CMK (cell line): ENCODE results near the gene PRR20A.
"Not testable (repeated sequence)": the region's sequence is repeated elsewhere in the genome, so short reads cannot be mapped to it uniquely, and the experiment has no call there.

Source experiments
- DNase-seq: peaks from one replicate; pipeline ENCODE4 v3.0.0-alpha.2; 2010; ENCODE audit warnings: low read depth

PRR20A gene

DNA sequence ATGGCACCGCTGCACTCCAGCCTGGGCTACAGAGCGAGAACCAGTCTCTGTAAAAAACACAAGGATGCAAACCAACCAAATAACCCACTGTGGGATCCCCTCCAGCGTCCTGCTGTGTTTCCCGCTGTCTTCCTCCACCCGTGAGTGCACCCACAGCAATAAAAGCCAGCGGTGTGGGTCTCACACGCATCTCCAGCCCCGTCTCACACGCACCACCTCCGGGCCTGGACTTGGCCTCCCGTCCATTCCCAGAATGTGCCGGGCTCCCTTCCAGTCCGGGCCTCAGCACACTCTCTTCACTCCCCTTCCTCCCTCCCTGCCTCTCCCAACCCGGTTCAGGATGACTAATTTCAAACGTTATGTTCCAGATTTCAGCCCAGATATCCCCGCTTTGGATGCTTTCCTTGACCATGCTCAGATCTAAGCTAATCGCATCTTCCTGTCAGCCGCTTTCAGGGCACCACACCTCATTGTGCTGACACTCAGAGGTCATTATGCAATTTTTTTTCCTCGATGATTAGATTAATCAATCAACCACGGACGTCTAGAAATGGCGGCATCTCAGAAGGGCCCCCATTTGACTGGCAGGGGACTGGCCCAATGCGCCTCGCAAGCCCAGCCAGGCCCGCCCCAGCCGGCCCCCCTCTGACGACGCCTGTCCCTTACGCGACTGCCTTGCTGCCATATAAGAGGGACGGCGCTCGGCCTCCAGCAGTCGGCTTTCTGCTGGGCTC, at the start of gene PRR20A:
Gene PRR20A (plus strand): TSS at position 684 of the 734 bp plus-strand sequence. CDS start 387 bp downstream, outside the sequence.
- DNase-seq = not testable (repeated sequence)

DNA sequence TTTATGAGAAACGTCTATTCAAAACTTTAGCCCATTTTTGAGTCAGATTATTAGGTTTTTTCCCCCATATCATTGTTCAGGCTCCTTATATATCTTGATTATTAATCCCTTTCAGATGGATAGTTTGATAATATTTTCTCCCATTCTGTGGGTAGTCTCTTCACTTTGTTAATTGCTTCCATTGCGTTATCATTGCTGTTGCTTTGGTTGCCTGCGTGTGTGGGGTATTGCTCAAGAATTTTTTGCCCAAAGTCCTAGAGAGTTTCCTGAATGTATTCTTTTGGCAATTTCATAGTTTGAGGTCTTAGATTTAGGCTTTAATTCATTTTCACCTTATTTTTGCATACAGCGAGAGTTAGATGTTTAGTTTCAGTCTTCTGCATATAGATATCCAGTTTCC, 25.8 kb upstream of the PRR20A start:
- no peak for DNase-seq

DNA sequence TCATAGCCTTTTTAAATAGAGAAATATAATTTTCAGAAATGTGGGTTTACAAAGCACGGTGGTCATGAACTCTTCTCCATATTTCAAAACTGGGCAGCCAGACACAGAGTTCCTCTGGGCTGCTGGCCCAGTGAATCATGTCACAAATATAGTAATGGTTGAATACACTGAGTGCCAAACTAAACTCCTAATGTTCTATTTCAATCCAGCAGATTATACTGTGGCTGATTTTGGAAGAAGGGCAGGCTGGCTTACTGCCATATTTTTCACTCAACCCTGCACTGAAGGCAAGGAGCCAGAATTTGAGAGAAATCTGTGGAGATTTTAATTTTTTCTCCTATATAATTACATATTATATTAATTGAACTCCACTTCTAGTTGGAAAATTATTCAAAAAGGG, 17.0 kb upstream of the PRR20A start:
- no peak for DNase-seq

- no peak for DNase-seq
These were observed 11.8 kb upstream of the PRR20A start for GRCh38 chr13:57128909-57129308.

DNA sequence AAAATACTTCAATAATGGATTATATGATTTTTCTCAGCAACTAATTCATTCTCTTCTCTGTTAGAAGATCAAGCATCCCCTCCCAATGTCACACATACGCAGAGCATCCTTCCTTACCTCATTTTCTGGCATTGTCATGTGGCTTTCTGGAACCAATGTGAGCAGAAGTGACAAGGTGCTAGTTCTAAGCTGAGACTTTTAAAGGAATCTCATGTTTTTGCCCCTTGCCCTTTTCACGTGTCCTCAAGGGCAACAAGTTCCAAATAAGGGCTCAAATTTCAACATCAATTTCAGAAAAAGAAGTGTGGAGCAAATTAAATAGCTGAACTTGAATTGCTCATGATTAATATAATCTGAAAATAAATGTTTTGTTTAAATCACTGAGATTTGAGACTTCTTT, 4.6 kb upstream of the PRR20A start:
- no peak for DNase-seq

- no peak for DNase-seq
These were observed 3.1 kb upstream of the PRR20A start for GRCh38 chr13:57137585-57137984.

DNA sequence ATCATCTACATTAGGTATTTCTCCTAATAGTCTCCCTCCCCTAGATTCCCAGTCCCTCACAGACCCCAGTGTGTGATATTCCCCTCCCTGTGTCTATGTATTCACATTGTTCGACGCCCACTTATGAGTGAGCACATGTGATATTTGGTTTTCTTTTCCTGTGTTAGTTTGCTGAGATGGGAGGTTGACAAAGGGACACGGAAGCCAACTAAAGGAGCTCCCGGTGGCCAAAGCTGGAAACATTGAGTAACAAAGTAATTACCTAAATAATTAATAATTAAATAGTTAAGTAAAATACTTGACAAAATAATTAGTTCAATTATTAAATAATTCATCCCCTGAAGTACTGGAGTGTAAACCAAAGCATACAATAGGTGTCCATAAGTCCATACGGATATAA, 1.7 kb upstream of the PRR20A start:
- DNase-seq = no peak

DNA sequence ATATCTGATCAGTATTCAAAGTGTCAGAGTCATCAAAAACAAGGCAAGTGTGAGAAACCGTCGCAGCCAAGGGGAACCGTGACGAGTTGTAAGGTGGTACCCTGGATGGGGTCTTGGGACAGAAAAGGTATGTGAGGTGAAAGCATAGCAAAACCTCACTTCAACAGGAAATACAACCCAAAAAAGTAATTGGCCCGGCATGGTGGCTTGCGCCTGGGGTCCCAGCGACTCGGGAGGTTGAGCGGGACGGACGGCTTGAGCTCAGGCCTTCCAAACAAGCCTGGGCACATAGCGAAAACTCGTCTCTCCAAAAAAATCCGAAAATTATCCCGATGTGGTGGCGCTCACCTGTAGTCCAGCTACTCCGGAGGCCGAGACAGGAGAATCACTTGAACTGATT, 937 bp upstream of the PRR20A start:
- not testable (repeated sequence) for DNase-seq

GRCh38 chr13:57147188-57147587, 6.5 kb downstream of the PRR20A start, which contains the start of gene PRR20B:
PRR20B (plus strand) TSS chr13:57147488; CDS start chr13:57147875, 387 bp downstream.
- not testable (repeated sequence) for DNase-seq

DNA sequence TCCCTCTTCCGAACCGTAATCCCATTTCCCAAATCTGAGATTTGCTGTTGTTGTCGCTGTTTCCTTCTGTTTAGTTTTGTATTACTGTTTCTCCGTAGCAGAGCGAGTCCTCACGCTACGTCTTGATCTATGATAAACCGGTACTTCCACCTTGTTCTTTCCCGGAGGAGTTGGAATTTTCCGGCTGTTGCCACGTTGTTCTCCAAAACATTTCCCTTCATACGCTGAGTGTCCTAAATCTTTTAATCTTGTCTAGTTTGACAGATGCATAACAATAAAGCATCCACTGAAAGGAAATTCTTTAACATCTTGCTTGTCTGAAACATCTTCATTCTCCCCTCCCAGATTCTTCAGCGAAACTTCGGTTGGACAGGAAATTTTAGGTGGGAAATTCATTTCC, 7.4 kb downstream of the PRR20A start:
- DNase-seq = not testable (repeated sequence)

GRCh38 chr13:57153761-57154160, 13.0 kb downstream of the PRR20A start, which contains the start of gene PRR20C:
PRR20C (plus strand) TSS chr13:57154061; CDS start chr13:57154448, 387 bp downstream.
- not testable (repeated sequence) for DNase-seq

DNA sequence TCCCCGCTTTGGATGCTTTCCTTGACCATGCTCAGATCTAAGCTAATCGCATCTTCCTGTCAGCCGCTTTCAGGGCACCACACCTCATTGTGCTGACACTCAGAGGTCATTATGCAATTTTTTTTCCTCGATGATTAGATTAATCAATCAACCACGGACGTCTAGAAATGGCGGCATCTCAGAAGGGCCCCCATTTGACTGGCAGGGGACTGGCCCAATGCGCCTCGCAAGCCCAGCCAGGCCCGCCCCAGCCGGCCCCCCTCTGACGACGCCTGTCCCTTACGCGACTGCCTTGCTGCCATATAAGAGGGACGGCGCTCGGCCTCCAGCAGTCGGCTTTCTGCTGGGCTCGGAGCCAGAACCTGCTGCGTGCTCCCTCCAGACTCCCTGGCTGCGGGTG, 19.6 kb downstream of the PRR20A start, which contains the start of gene PRR20D:
Gene PRR20D (plus strand): TSS at position 301 of the 400 bp plus-strand sequence. CDS start 387 bp downstream, outside the sequence.
- DNase-seq = not testable (repeated sequence)

DNA sequence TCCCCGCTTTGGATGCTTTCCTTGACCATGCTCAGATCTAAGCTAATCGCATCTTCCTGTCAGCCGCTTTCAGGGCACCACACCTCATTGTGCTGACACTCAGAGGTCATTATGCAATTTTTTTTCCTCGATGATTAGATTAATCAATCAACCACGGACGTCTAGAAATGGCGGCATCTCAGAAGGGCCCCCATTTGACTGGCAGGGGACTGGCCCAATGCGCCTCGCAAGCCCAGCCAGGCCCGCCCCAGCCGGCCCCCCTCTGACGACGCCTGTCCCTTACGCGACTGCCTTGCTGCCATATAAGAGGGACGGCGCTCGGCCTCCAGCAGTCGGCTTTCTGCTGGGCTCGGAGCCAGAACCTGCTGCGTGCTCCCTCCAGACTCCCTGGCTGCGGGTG, 26.2 kb downstream of the PRR20A start, which contains the start of gene PRR20E:
Gene PRR20E (plus strand): TSS at position 301 of the 400 bp plus-strand sequence. CDS start 387 bp downstream, outside the sequence.
- not testable (repeated sequence) for DNase-seq

DNA sequence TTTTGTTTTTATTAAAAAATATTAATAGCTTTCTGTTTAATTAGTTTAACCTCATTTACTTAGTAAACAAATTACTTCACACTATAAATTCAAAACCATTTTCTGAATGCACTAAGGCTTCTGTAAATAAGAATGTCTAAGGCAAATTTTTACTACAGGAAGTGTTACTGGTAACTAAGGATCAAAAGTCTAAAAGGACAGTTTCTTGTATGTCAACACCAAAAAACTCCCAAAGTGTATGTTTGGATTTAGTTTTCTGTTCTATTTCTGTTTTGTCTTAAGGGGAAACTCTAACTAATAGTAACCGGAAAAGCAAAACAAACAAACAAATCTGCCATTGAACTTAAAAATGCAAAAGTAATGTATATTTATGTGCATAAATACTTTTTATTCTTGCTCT, 50.9 kb downstream of the PRR20A start:
- DNase-seq = no peak
